Measurements from ENCODE around the gene COPS9.

DNA sequence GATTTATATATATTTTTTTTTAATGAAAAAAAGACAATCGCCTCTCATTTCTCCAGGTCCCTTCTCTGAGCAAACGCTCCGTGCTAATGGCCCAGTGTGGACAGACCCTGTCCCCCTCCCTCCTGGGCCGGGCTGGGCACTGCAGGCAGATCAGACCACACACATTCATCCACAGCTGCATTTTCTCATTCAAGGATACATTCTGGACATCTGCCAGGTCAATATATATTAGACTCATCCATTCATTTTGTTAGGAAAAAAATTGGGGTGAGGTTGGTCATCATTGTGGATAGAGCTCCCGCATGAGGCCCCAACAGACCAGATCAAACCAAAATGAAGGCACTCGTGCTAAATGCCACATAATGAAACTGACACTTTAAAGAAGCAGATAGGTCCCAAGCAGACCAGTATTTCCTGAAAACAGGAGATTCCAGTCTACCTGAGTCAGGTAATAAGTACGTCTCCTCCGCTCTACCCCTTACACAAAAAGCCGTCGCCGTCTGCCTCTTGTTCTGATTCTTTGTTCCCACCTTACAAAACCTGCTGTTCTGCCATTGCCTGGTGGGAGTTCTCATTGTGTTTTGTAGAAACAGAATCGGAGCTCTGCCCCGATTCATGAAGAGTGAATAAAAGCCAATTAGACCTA, 19.8 kb upstream of the COPS9 start:
- no peak for TF ChIP-seq CTCF (conservative IDR thresholded peaks at IDR 0.05 in 1 of 2, IDR thresholded peaks at IDR 0.05 in 1 of 2; ENCODE audit: low read depth in 1 of 2, low read length in 2 of 2)
- TF ChIP-seq EZH2 (IDR thresholded peaks at IDR 0.05; ENCODE audit: low read length, missing control alignments) = no peak

Data from fibroblast of lung (primary cell).